HepG2 (cell line): ENCODE data around the gene NRG4. TPM values are rescaled to one million over a fixed set of nuclear protein-coding genes. Genes with fewer than 3 reads are reported as not detected.

ENCODE experiments used
- GABPB1 ChIP-seq: IDR thresholded peaks from 2 replicates; pipeline ENCODE4 v1.6.1; 2016; ENCODE audit warnings: mild to moderate bottlenecking, missing genetic modification reagents, moderate library complexity, missing compliant biosample characterization
- KLF16 ChIP-seq, 2 experiments: sonication (generic) in 1 of 2; formaldehyde crosslinking in 1 of 2; IDR thresholded peaks; 2 replicates each; pipeline versions ENCODE4 v1.6.1 to v1.8.0; 2016 to 2023; ENCODE audit warnings: missing genetic modification reagents in 2 of 2, missing compliant biosample characterization in 1 of 2
- NR2F6 ChIP-seq, 2 experiments: IDR thresholded peaks; 2 replicates each; pipeline ENCODE4 v1.6.1; 2016; ENCODE audit warnings: antibody characterized with exemption in 1 of 2, mild to moderate bottlenecking in 1 of 2
- PAWR ChIP-seq: sonication (generic); formaldehyde crosslinking; IDR thresholded peaks from 2 replicates; pipeline ENCODE4 v1.4.0; 2020; ENCODE audit warnings: missing genetic modification reagents, mild to moderate bottlenecking, borderline replicate concordance
- SAP130 ChIP-seq: IDR thresholded peaks from 2 replicates; pipeline ENCODE4 v1.6.1; 2016; ENCODE audit warnings: low read depth
- SMYD3 ChIP-seq: sonication (generic); formaldehyde crosslinking; IDR thresholded peaks from 2 replicates; pipeline ENCODE4 v1.8.1; 2023; ENCODE audit warnings: mild to moderate bottlenecking, missing genetic modification reagents
- SRSF4 ChIP-seq: fragments of 200-400 bp; formaldehyde crosslinking; IDR thresholded peaks from one replicate; pipeline ENCODE4 v1.6.1; 2018; ENCODE audit warnings: mild to moderate bottlenecking, low read depth, low read length, moderate library complexity; ENCODE audit not compliant: poor library complexity, severe bottlenecking
- TBX3 ChIP-seq: fragments of 450-650 bp; IDR thresholded peaks from 2 replicates; pipeline ENCODE4 v1.6.1; 2017; ENCODE audit warnings: antibody characterized with exemption, mild to moderate bottlenecking, inconsistent platforms, borderline replicate concordance
- ZC3H4 ChIP-seq: sonication (generic); formaldehyde crosslinking; IDR thresholded peaks from 2 replicates; pipeline ENCODE4 v1.4.0; 2020; ENCODE audit warnings: missing genetic modification reagents, borderline replicate concordance
- ZFP37 ChIP-seq: sonication (generic); formaldehyde crosslinking; IDR thresholded peaks from 2 replicates; pipeline ENCODE4 v1.4.0; 2020; ENCODE audit warnings: missing genetic modification reagents, borderline replicate concordance
- ZNF678 ChIP-seq: sonication (generic); formaldehyde crosslinking; IDR thresholded peaks from 2 replicates; pipeline ENCODE4 v1.4.0; 2020; ENCODE audit warnings: mild to moderate bottlenecking, missing genetic modification reagents
- polyA plus RNA-seq, 8 experiments: library from polyadenylated mRNA; depleted of rRNA in 3 of 8; stranded (reverse) in 7 of 8; unstranded in 1 of 8; fragments of >200 nt; fragmentation: Illumina TruSeq in 4 of 8; extraction: Trizol in 4 of 8; gene quantifications; 2 replicates each; pipeline versions ENCODE4 v1.2.1 to v1.2.3, GENCODE V29; 2011 to 2016; ENCODE audit warnings: low read depth in 4 of 8, missing spikeins in 1 of 8, mixed read lengths in 1 of 8; ENCODE audit not compliant: insufficient read depth in 1 of 8
- total RNA-seq, 5 experiments: library from RNA; depleted of rRNA; stranded (reverse); fragments of >200 nt; fragmentation: Illumina TruSeq; extraction: Trizol; gene quantifications; 2 replicates each; pipeline ENCODE4 v1.2.3, GENCODE V29; 2016; ENCODE audit warnings: low read depth in 1 of 5
- TF ChIP-seq, protein P1 (sequence below): sonication (generic); formaldehyde crosslinking; IDR thresholded peaks from 2 replicates; pipeline ENCODE4 v1.8.0; 2022; ENCODE audit warnings: mild to moderate bottlenecking, missing genetic modification reagents; ENCODE audit not compliant: insufficient replicate concordance
- TF ChIP-seq, protein P2 (sequence below): sonication (generic); formaldehyde crosslinking; IDR thresholded peaks from 2 replicates; pipeline ENCODE4 v1.8.1; 2023; ENCODE audit warnings: mild to moderate bottlenecking, missing genetic modification reagents, borderline replicate concordance
- TF ChIP-seq, protein P3 (sequence below): sonication (generic); formaldehyde crosslinking; IDR thresholded peaks from 2 replicates; pipeline ENCODE4 v1.9.0; 2022; ENCODE audit warnings: low read depth, missing genetic modification reagents
- TF ChIP-seq, protein P4 (sequence below): sonication (generic); formaldehyde crosslinking; IDR thresholded peaks from 2 replicates; pipeline ENCODE4 v1.8.1; 2023; ENCODE audit warnings: mild to moderate bottlenecking, moderate library complexity, missing genetic modification reagents
- TF ChIP-seq, protein P5 (sequence below): sonication (generic); formaldehyde crosslinking; IDR thresholded peaks from 2 replicates; pipeline ENCODE4 v1.4.0; 2020; ENCODE audit warnings: missing genetic modification reagents, borderline replicate concordance
- TF ChIP-seq, protein P6 (sequence below): sonication (generic); formaldehyde crosslinking; IDR thresholded peaks from 2 replicates; pipeline ENCODE4 v1.5.1; 2020; ENCODE audit warnings: missing genetic modification reagents, mild to moderate bottlenecking, borderline replicate concordance

The NRG4 gene
- total and polyA plus RNA-seq, 2 of the 13 experiments (the other 11 are each of a cell fraction or from before 2014, with no cell fraction given), result 0.01 TPM; not detected in 1

DNA sequence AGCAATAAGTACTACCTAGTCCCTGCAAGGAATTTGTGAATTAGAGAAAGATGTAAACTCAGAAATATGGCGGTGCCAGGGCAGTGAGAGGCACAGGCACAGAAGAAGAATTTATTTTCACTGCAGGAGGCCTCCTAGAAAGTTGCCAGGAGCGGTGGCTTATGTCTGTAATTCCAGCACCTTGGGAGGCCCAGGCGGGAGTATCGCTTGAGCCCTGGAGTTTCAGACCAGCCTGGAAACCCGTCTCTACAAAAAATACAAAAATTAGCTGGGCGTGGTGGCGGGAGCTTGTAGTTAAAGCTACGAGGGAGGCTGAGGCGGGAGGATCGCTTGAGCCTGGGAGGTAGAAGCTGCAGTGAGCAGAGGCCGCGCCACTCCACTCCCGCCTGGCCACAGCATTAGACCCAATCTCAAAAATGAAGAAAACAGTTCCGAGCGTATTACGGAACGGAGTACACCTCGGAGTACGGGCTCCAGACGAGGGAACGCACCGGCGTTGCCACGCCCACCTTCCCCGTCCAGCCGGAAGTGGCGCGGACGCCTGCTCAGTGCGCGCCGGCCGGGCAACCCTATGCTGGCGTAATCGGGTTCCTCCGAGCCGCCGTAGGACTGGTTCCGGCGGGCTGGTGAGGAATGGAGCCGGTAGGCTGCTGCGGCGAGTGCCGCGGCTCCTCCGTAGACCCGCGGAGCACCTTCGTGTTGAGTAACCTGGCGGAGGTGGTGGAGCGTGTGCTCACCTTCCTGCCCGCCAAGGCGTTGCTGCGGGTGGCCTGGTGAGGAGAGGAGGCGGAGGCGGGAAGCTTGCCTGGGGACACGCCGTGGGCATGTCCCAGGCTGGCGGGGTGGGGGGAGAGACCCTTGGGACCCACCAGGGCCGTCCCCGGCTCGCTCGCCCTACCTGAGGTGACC, 108.6 kb downstream of the NRG4 start, which contains the start of gene FBXO22 (continued):
- TF ChIP-seq, protein P1, sequence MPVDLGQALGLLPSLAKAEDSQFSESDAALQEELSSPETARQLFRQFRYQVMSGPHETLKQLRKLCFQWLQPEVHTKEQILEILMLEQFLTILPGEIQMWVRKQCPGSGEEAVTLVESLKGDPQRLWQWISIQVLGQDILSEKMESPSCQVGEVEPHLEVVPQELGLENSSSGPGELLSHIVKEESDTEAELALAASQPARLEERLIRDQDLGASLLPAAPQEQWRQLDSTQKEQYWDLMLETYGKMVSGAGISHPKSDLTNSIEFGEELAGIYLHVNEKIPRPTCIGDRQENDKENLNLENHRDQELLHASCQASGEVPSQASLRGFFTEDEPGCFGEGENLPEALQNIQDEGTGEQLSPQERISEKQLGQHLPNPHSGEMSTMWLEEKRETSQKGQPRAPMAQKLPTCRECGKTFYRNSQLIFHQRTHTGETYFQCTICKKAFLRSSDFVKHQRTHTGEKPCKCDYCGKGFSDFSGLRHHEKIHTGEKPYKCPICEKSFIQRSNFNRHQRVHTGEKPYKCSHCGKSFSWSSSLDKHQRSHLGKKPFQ (CRISPR knock-in tag), result no peak
- TF ChIP-seq ZNF678 (CRISPR knock-in tag), result peak; percentile 72; the same call in 1 of the 2 replicates
- no peak for TF ChIP-seq TBX3
- TF ChIP-seq GABPB1 (CRISPR knock-in tag), result peak; percentile 99
- TF ChIP-seq SMYD3, result 0 out of 2 replicates have a peak, but pooled peaks have one; percentile 44
- TF ChIP-seq SRSF4, result no peak
- peak in 1 of 2 experiments; percentile 98; a peak in 2 of 4 replicates for TF ChIP-seq KLF16 (CRISPR knock-in tag; IDR thresholded peaks at IDR 0.05)
- TF ChIP-seq, protein P2, sequence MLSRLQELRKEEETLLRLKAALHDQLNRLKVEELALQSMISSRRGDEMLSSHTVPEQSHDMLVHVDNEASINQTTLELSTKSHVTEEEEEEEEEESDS (CRISPR knock-in tag), result peak; percentile 71; the same call in 1 of the 2 replicates
- no peak for TF ChIP-seq PAWR (CRISPR knock-in tag)
- TF ChIP-seq, protein P3, sequence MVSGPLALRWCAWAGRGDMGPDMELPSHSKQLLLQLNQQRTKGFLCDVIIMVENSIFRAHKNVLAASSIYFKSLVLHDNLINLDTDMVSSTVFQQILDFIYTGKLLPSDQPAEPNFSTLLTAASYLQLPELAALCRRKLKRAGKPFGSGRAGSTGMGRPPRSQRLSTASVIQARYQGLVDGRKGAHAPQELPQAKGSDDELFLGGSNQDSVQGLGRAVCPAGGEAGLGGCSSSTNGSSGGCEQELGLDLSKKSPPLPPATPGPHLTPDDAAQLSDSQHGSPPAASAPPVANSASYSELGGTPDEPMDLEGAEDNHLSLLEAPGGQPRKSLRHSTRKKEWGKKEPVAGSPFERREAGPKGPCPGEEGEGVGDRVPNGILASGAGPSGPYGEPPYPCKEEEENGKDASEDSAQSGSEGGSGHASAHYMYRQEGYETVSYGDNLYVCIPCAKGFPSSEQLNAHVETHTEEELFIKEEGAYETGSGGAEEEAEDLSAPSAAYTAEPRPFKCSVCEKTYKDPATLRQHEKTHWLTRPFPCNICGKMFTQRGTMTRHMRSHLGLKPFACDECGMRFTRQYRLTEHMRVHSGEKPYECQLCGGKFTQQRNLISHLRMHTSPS (CRISPR knock-in tag), result peak; percentile 76
- no peak for TF ChIP-seq NR2F6 (IDR thresholded peaks at IDR 0.05)
- TF ChIP-seq NR2F6 (CRISPR knock-in tag; IDR thresholded peaks at IDR 0.05), result peak; percentile 25; the same call in 1 of the 2 replicates
- TF ChIP-seq, protein P4, sequence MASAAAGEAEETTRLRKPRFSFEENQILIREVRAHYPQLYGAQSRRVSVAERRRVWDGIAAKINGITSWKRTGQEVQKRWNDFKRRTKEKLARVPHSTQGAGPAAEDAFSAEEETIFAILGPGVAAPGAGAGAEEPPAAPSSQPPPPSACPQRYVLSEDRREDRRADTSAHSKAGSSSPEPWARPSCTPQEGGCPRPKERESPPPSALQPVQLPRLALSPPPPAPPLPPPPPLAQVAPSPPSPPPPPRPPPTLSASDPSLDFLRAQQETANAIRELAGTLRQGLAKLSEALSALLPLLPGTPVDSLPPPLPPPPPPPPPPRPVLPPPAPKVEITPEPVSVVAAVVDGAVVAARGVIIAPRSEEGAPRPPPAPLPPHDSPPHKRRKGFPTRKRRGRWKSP (CRISPR knock-in tag), result no peak; the same call in 1 of the 2 replicates
- TF ChIP-seq, protein P5, sequence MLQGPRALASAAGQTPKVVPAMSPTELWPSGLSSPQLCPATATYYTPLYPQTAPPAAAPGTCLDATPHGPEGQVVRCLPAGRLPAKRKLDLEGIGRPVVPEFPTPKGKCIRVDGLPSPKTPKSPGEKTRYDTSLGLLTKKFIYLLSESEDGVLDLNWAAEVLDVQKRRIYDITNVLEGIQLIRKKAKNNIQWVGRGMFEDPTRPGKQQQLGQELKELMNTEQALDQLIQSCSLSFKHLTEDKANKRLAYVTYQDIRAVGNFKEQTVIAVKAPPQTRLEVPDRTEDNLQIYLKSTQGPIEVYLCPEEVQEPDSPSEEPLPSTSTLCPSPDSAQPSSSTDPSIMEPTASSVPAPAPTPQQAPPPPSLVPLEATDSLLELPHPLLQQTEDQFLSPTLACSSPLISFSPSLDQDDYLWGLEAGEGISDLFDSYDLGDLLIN (CRISPR knock-in tag), result peak; percentile 81
- TF ChIP-seq SAP130 (CRISPR knock-in tag), result peak; percentile 96
- 0 out of 2 replicates have a peak, but pooled peaks have one; percentile 24 for TF ChIP-seq ZFP37 (CRISPR knock-in tag)
- TF ChIP-seq, protein P6, sequence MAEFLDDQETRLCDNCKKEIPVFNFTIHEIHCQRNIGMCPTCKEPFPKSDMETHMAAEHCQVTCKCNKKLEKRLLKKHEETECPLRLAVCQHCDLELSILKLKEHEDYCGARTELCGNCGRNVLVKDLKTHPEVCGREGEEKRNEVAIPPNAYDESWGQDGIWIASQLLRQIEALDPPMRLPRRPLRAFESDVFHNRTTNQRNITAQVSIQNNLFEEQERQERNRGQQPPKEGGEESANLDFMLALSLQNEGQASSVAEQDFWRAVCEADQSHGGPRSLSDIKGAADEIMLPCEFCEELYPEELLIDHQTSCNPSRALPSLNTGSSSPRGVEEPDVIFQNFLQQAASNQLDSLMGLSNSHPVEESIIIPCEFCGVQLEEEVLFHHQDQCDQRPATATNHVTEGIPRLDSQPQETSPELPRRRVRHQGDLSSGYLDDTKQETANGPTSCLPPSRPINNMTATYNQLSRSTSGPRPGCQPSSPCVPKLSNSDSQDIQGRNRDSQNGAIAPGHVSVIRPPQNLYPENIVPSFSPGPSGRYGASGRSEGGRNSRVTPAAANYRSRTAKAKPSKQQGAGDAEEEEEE, result no peak
- TF ChIP-seq ZC3H4, result no peak
